HG03095 (cell line): ENCODE measurements around the gene STX1A.
"Not testable (repeated sequence)": the region's sequence is repeated elsewhere in the genome, so short reads cannot be mapped to it uniquely, and the experiment has no call there.

Source experiments
- ATAC-seq: cut with Tn5 transposase; IDR thresholded peaks from one replicate; pipeline ENCODE4 v1.9.1; 2021; ENCODE audit warnings: moderate library complexity; ENCODE audit not compliant: unreplicated experiment

STX1A gene

GRCh38 chr7:73683788-73684693 lies 35.4 kb downstream of the STX1A start:
- peak; percentile 11 for ATAC-seq

- ATAC-seq = peak; percentile 88
These were observed 36.2 kb downstream of the STX1A start, which contains the start of the genes BUD23 and DNAJC30 for GRCh38 chr7:73683056-73683787. BUD23 (plus strand) TSS chr7:73683597; CDS start chr7:73683626, 29 bp downstream. DNAJC30 (minus strand) TSS chr7:73683453; CDS start chr7:73683423, 30 bp downstream.

- ATAC-seq = no peak
These were observed 36.8 kb downstream of the STX1A start for GRCh38 chr7:73682745-73683055.

GRCh38 chr7:73681031-73681430 lies 38.4 kb downstream of the STX1A start:
- no peak for ATAC-seq

- ATAC-seq = no peak
These were observed 39.0 kb downstream of the STX1A start for GRCh38 chr7:73680501-73680900.

- no peak for ATAC-seq
These were observed 39.8 kb downstream of the STX1A start for GRCh38 chr7:73679709-73680108.

GRCh38 chr7:73678862-73679261 lies 40.6 kb downstream of the STX1A start:
- no peak for ATAC-seq

- not testable (repeated sequence) for ATAC-seq
These were observed 43.4 kb downstream of the STX1A start for GRCh38 chr7:73676062-73676461.

GRCh38 chr7:73674468-73675124 lies 44.9 kb downstream of the STX1A start:
- ATAC-seq = no peak

GRCh38 chr7:73671857-73672445 lies 47.5 kb downstream of the STX1A start:
- no peak for ATAC-seq

GRCh38 chr7:73671322-73671661 lies 48.2 kb downstream of the STX1A start:
- no peak for ATAC-seq

- ATAC-seq = no peak
These were observed 49.5 kb downstream of the STX1A start for GRCh38 chr7:73669858-73670385.

GRCh38 chr7:73669288-73669701 lies 50.2 kb downstream of the STX1A start:
- ATAC-seq = no peak

- no peak for ATAC-seq
These were observed 50.6 kb downstream of the STX1A start for GRCh38 chr7:73668886-73669230.

- ATAC-seq = peak; percentile 8
These were observed 51.2 kb downstream of the STX1A start for GRCh38 chr7:73668103-73668885.

- ATAC-seq = peak; percentile 93
These were observed 51.9 kb downstream of the STX1A start, which contains the start of gene VPS37D for GRCh38 chr7:73667344-73668102. VPS37D (plus strand) TSS chr7:73667831; CDS start chr7:73667959, 128 bp downstream.

- no peak for ATAC-seq
These were observed 56.4 kb downstream of the STX1A start for GRCh38 chr7:73663033-73663432.

- ATAC-seq = not testable (repeated sequence)
These were observed 58.9 kb downstream of the STX1A start for GRCh38 chr7:73660594-73660993.

GRCh38 chr7:73659983-73660382 lies 59.5 kb downstream of the STX1A start:
- no peak for ATAC-seq
